ENCODE data around the gene ZNF385C. TPM values are rescaled to one million over a fixed set of nuclear protein-coding genes. Genes with fewer than 3 reads are reported as not detected.

Gene ZNF385C
- total and polyA plus RNA-seq, 11 donors, result 0.06 to 0.38 (median 0.19) TPM; not detected in 3

- no peak for DNase-seq
- H3K27ac ChIP-seq, result no peak overlapping the region
- H3K4me3 ChIP-seq, result no peak overlapping the region
- intact Hi-C loops (cut with DNase I), result no loop called here
- H3K36me3 ChIP-seq, result no peaks in the 10 kb centered on the region
- peaks cover 0 to 17% (median 3%) of the 10 kb centered on the region in 9 donors for H3K27me3 ChIP-seq
- TF ChIP-seq, protein P1, sequence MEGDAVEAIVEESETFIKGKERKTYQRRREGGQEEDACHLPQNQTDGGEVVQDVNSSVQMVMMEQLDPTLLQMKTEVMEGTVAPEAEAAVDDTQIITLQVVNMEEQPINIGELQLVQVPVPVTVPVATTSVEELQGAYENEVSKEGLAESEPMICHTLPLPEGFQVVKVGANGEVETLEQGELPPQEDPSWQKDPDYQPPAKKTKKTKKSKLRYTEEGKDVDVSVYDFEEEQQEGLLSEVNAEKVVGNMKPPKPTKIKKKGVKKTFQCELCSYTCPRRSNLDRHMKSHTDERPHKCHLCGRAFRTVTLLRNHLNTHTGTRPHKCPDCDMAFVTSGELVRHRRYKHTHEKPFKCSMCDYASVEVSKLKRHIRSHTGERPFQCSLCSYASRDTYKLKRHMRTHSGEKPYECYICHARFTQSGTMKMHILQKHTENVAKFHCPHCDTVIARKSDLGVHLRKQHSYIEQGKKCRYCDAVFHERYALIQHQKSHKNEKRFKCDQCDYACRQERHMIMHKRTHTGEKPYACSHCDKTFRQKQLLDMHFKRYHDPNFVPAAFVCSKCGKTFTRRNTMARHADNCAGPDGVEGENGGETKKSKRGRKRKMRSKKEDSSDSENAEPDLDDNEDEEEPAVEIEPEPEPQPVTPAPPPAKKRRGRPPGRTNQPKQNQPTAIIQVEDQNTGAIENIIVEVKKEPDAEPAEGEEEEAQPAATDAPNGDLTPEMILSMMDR (IDR thresholded peaks at IDR 0.05), result no peak
- TF ChIP-seq POLR2A (IDR thresholded peaks at IDR 0.05), result no peak
- 78 to 84% (median 80%) methylated on average over 7 of the region's 7 CpGs for WGBS, 4 donors
- no peak for ATAC-seq
- H3K4me1 ChIP-seq, result no peaks in the 10 kb centered on the region
- no peaks in the 10 kb centered on the region for H3K9me3 ChIP-seq
Measured at GRCh38 chr17:42087042-42087701, 11.1 kb downstream of the ZNF385C start.

- H3K4me1 ChIP-seq, result no peaks in the 10 kb centered on the region
- ATAC-seq (no peak), DNase-seq (no peak)
- no peak for TF ChIP-seq POLR2A (IDR thresholded peaks at IDR 0.05)
- TF ChIP-seq, protein P1 (IDR thresholded peaks at IDR 0.05), result no peak
- peaks cover 0 to 3% (median 0%) of the 10 kb centered on the region in 9 donors for H3K27me3 ChIP-seq
- H3K4me3 ChIP-seq, result no peak overlapping the region
- no peak overlapping the region for H3K27ac ChIP-seq
- H3K9me3 ChIP-seq, result no peaks in the 10 kb centered on the region
- intact Hi-C loops (cut with DNase I), result no loop called here
- H3K36me3 ChIP-seq, result no peaks in the 10 kb centered on the region
- WGBS, 4 donors, result 86 to 93% (median 89%) methylated on average over 7 to 9 of the region's 9 CpGs
Measured at GRCh38 chr17:42081516-42082129, 16.6 kb downstream of the ZNF385C start.

DNA sequence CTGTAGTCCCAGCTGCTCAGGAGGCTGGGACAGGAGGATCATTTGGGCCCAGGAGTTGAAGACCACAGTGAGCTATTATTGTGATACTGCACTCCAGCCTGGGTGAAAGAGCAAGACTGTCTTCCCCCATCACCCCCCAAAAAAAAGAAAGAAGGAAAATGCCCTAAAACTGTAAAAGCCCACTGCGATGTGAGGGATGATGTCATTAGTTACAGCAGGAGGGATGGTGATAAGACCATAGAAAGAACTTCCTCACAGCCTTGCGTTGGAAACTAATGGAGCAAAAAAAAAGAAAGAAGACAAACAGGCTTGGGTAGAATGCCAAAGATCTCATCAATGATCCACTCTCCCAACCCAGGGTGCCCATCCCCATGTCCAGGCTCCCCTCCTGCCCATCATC, 18.7 kb downstream of the ZNF385C start:
- intact Hi-C loops (cut with DNase I), result no loop called here
- H3K36me3 ChIP-seq, result no peaks in the 10 kb centered on the region
- no peaks in the 10 kb centered on the region for H3K9me3 ChIP-seq
- ATAC-seq (no peak), DNase-seq (no peak)
- H3K4me1 ChIP-seq, result no peaks in the 10 kb centered on the region
- H3K27me3 ChIP-seq, result no peaks in the 10 kb centered on the region
- H3K27ac ChIP-seq, result no peak overlapping the region
- 62 to 71% (median 69%) methylated on average over 2 of the region's 2 CpGs for WGBS, 4 donors
- H3K4me3 ChIP-seq, result no peak overlapping the region
- TF ChIP-seq, protein P1 (IDR thresholded peaks at IDR 0.05), result no peak
- TF ChIP-seq POLR2A (IDR thresholded peaks at IDR 0.05), result no peak

GRCh38 chr17:42078396-42079043, 19.8 kb downstream of the ZNF385C start:
- no peak overlapping the region for H3K4me3 ChIP-seq
- H3K4me1 ChIP-seq, result no peaks in the 10 kb centered on the region
- intact Hi-C loops (cut with DNase I), result no loop called here
- no peaks in the 10 kb centered on the region for H3K36me3 ChIP-seq
- DNase-seq (no peak), ATAC-seq (no peak)
- no peaks in the 10 kb centered on the region for H3K9me3 ChIP-seq
- TF ChIP-seq, protein P1 (IDR thresholded peaks at IDR 0.05), result no peak
- 46 to 56% (median 55%) methylated on average over 8 of the region's 8 CpGs for WGBS, 4 donors
- peaks cover 0 to 6% (median 0%) of the 10 kb centered on the region in 9 donors for H3K27me3 ChIP-seq
- H3K27ac ChIP-seq, result no peak overlapping the region

Measured in heart left ventricle (tissue), 16 donors.